Stimulated activated CD4-positive, alpha-beta T cell treated with anti-CD3 and anti-CD28 coated beads, Interleukin-4, amount 100 ng/mL, for 48 hours (primary cell): ENCODE measurements around the gene POU2F1.
"Not testable (repeated sequence)": the region's sequence is repeated elsewhere in the genome, so short reads cannot be mapped to it uniquely, and the experiment has no call there.

Experiments
- DNase-seq, 2 donors: peaks; one replicate each; pipeline ENCODE4 v3.0.0-alpha.2; 2020; ENCODE audit warnings: low read depth in 2 of 2

The POU2F1 gene

DNA sequence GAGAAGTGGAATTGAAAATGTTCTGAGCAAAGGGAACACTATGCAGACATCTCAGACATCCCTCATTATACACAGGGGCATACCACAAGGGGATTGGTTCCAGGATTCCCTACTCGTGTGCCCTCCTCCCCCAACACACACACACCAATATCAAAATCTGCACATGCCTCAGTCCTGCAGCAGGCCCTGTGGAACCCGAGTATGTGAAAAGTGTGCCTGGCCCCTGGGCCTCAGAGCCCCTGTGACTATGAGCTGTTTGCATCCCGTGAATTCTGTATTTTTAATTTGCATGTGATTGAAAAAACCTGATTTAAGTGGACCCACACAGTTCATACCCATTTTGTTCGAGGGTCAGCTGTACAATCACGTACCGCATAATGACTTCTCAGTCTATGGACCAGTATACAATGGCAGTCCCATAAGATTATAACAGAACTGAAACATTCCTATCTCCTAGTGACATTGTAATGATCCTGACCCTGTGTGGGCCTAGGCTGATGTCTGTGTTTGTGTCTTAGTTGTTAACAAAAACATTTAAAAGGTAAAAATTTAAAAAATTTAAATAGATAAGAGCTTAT, 11.3 kb downstream of the POU2F1 start:
- no peak for DNase-seq

DNA sequence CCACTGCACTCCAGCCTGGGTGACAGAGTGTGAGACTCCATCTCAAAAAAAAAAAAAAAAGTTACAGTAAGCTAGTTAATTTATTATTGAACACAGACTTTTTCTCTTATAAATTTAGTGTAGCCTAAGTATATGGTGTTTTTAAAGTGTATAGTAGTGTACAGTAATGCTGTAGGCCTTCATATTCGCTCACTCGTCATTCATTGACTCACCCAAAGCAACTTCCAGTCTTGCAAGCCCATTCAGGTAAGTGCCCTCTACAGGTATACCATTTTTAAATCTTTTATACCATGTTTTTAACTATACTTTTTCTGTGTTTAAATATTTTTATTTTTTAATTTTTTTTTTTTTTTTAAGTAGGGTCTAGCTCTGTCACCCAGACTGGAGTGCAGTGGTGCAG, 12.1 kb downstream of the POU2F1 start:
- DNase-seq, result no peak

- DNase-seq, result no peak
Observed at GRCh38 chr1:167233373-167233772, 12.7 kb downstream of the POU2F1 start.

DNA sequence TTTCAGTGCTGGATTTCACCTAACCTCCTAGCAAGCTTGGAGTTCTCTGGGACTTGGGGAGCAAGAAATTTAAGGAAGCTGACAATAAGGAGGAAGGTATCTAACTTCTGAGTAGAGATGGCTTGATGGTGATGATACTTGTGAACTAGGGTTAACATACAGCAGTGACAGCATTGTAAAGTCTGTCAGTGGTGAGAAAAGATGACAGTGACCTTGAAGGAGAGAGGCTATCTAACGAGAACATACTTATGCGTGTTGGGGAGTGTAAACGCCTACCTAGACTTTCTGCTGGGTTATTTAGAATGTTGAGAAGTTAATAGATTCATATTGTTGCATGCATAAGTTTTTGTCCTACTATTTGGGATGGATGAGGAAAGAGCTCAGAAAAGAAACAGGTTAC, 16.3 kb downstream of the POU2F1 start:
- DNase-seq, result no peak

DNA sequence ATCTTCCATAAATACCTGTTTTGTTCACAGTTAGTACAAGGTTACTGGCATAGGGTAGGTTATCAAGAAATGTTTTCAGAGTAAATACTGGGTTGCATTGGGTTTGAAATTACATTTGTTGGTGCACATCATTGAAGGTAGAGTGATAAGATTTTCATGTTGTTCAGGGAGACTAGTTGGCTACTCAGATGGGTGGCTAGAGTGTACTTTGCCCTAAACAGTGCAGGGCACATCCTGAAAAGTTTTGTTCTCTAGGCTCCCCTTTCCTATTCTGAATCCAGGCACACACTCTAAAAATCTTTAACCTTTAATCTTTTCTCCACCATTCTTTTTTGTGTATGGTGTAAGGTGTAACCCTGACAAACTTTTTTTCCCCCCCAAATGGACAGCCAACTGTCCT, 18.0 kb downstream of the POU2F1 start:
- DNase-seq, result no peak

DNA sequence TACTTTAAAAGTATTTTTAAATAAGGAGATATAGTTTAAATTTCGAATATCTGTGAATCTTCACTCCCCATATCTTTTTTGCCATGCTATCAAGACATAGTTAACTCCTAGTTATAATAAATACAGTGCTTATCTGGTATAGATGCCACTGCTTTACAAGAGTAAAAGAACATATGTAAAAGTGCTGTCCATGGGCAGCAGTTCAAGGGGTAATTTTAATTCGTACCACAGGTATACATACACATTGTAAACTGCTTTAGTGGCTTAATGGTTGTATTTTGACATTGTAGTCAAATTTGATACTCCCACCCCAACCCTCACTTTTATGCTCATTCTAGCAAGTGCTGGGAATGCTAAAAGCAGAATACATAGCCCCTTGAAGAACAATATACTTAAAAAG, 18.6 kb downstream of the POU2F1 start:
- no peak for DNase-seq

DNA sequence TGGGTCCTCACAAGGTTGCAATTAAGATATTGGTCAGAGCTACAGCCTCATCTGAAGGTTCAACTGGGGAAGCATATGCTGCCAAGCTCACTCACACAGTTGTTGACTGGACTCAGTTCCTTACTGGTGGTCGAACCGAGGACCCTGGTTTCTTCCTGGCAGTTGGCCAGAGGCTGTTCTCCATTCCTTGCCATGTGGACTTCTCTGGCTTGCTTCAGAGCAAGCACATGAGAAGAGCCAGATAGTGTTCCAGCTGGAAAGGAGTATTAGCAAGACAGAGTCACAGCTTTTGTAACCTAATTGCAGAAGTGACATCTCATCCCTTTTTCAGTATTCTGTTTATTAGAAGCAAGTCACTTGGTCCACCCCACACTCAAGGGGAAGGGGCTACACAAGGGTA, 23.6 kb downstream of the POU2F1 start:
- DNase-seq, result no peak

- not testable (repeated sequence) for DNase-seq
Observed at GRCh38 chr1:167245168-167245567, 24.5 kb downstream of the POU2F1 start.

GRCh38 chr1:167246971-167247370, 26.3 kb downstream of the POU2F1 start:
- DNase-seq, result no peak

DNA sequence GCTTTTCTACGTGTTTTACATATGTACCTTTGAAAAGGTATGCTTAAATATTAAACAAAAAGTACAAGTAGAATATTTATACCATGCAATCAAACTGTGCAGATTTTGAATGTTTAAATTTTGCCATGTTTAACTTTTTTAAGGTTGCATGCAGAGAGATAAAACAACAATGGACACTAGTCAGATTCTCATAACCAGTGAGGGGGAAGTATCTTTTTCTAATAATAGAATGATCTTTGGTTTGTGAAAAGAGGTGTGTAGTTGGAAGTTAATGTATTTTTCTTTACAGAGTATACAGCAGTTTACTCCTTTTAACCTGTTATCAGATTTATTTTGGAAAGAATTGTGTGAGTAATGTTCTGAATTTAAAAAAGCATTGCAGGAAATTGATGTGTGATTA, 27.1 kb downstream of the POU2F1 start:
- DNase-seq, result no peak

- DNase-seq, result no peak
Observed at GRCh38 chr1:167248707-167249642, 28.3 kb downstream of the POU2F1 start.

GRCh38 chr1:167249702-167250101, 29.0 kb downstream of the POU2F1 start:
- DNase-seq, result no peak

DNA sequence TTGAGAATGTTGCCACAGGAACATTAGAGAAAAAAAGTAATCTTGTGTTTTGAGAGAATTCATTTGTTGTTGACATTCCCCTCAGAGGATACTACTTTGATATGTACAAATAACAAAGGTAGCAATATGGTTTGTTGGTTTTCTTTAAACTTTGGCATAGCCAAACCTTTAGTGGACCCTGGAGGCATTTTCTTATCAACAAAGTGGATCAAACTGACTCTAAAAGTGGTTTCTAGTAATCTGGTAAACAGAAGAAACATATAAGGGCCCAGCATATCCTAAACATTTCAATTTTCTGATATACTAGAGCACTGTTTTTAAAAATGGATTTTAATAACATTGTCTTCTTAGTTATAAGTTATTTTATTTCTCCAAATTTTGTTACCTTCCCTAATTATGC, 29.8 kb downstream of the POU2F1 start:
- DNase-seq, result no peak

DNA sequence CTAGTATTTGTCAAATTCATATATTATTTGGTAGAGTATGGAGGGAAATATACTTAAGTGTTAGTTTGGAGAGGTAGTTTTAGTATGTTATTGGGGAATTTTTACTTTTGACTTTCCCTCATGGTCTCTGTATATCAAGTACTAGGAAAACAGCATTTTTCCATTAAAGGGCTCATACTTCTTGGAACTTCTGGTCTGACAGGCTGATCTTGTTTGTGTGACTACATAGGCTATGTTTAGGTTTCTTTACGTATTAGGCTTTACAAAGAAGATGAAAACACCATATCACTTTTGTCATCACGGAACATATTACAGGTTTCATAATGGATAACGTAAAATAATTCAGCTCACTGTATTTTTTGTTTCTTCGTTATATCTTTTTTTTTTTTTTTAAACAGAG, 30.8 kb downstream of the POU2F1 start:
- DNase-seq, result no peak

DNA sequence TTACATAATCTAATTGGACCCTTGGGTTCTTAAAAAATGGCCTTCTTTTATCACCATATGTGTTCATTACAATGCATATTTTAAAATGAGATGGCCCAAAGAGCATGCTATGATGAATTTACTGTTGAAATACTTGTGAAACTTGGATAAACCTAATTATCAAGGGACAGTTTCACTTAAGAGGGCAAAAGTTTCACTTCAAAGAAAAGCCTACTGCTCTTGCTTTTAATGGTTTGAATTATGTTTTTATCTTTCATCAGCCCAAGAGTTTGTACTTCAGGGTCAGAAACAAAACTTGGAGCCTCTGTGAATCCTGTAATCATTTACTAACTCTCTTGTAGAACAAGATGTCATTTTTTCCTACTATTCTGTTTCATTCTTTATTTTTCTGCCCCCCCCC, 32.3 kb downstream of the POU2F1 start:
- DNase-seq, result no peak

- no peak for DNase-seq
Observed at GRCh38 chr1:167258858-167259257, 38.2 kb downstream of the POU2F1 start.

DNA sequence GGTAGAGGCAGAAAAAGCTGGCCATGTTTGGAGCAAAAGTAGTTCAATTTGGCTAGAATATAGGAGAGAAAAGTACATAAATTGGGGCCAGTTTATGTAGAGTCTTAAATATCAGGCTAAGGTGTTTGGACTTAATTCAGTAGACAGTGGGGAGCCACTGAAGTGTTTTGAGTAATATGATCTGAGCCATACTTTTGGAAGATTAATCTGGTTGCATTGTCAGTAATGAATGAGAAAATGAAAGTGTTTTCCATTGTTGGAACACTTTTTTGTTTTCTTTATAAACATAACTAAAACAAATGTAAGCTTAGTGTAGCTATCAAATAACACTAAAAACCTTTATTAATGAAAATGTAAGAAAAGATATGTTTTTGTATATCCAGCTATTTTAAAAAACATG, 42.1 kb downstream of the POU2F1 start:
- DNase-seq, result no peak

- no peak for DNase-seq
Observed at GRCh38 chr1:167263344-167263743, 42.7 kb downstream of the POU2F1 start.

DNA sequence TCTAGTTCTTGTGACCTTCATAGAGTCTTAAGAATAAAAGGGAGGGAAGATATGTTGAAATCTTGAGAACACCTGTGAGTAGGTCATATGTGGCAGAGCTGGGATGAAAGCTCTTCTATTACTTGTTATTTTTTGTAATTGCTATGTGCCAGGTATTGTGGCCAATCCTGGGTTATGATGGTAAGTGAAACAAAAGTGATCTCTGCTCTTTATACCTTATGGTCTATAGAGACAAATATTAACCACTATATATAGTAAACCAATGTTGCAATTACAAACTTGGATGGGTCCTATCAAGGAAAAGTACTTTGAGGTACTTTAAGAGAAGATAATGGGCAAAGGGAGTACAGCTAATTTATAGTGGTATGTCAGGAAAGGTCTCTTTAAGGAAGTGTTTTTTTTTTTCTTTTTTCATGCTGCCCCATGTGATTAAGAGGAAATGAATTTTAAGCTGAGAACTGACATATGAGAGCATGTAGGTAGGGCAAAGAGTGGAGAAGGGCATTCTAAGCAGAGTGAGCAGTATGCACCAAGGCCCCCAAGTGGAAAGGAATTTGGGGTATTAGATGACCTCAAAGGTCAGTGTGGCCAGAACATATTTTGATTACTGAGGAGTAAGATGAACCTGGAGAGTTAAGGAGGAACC, 43.3 kb downstream of the POU2F1 start:
- no peak for DNase-seq

DNA sequence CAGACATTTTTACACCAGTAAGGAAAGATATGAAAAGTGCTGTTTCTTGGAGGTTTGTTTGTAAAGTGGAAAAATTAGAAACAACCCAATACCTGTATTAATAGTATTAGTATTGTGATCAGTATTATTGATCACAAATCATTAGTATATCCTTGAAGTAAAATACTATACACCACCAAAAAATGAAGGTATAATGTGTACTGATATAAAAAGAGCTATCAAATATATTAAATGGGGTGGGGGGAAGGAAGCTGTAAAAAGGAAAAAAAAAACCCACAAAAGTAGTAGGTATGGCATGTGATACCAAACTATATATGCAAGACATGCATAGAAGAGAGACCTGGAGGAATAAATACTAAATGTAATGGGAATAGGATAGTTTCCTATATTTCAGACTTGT, 46.3 kb downstream of the POU2F1 start:
- DNase-seq, result no peak

GRCh38 chr1:167268347-167268787, 47.7 kb downstream of the POU2F1 start:
- no peak for DNase-seq

GRCh38 chr1:167270349-167271092, 49.8 kb downstream of the POU2F1 start:
- DNase-seq, result no peak
